Measurements from ENCODE around the gene C5orf46. TPM values are rescaled to one million over a fixed set of nuclear protein-coding genes. Genes with fewer than 3 reads are reported as not detected.
"Not testable (repeated sequence)": the region's sequence is repeated elsewhere in the genome, so short reads cannot be mapped to it uniquely, and the experiment has no call there.

C5orf46 gene
- total RNA-seq, 3 donors from 2014 or later, result not detected

DNA sequence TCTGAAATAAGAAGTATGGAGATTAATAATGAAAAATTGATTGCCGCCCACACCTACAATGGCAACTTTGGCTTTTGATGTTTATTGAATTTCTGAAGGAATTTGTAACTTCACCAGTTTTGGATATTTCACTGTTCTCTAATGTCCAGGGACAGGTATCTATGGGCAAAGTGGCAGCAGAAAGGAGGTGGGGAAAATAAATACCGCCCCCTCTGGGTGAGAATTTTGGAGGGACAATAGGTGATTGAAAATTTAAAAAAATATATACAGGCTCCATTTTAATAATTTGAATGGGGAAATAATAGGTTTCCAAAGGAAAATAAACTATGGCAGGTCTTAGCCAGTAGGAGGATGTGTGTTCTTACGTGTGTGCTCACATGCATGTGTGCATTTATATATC lies 26.6 kb downstream of the C5orf46 start:
- H3K36me3 Mint-ChIP-seq (ENCODE audit: insufficient read depth), result no peaks in the 10 kb centered on the region
- no peaks in the 10 kb centered on the region for H3K4me1 Mint-ChIP-seq (ENCODE audit: low read depth)
- H3K27me3 Mint-ChIP-seq (ENCODE audit: low read depth), result peaks cover 4% of the 10 kb centered on the region
- H3K9me3 Mint-ChIP-seq, result no peaks in the 10 kb centered on the region
- DNase-seq, result no peak
- H3K4me3 Mint-ChIP-seq, result no peak overlapping the region
- ATAC-seq, result no peak

DNA sequence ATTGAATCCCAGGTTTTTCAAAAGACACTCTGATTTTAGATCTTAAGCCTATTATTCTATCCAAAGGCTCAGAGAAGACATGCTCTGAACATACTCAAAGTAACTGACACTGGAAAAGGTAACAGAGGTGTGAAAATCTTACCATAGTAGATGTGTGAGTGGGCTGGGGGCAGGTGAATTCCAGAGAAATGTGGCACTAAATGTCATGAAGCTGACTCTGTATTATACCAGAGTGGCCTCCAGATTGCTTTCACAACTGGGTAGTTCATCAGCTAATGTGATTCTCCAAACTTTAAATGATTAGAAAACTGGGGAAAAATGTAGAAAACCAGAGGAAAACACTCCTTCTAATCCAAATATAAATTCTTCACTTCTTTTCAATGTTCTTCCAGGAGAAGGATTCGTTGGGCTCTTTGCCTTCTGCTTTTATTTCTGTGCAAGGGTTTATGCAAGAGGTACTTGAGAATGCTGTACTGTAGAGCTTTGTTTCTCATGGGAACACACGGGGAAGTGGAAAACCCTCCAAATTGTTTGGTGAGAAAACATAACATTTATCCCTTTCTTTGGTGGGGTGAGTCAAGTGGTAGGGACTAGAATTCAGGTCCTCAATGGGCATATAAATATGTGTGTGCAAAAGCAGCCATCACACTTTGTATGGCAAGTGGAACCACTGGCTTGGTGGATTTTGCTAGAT lies 28.1 kb downstream of the C5orf46 start, which contains the start of gene SCGB3A2:
Gene SCGB3A2 (plus strand): TSS at position 646 of the 694 bp plus-strand sequence. CDS start 93 bp downstream, outside the sequence.
- Mint-ChIP-seq H3K36me3 (ENCODE audit: insufficient read depth) (no peaks in the 10 kb centered on the region), H3K27me3 (ENCODE audit: low read depth) (peaks cover 4% of the 10 kb centered on the region), H3K4me3 (no peak within 1 kb of the TSS), H3K9me3 (no peaks in the 10 kb centered on the region), H3K4me1 (ENCODE audit: low read depth) (no peaks in the 10 kb centered on the region)
- DNase-seq, result no peak
- ATAC-seq, result no peak

DNA sequence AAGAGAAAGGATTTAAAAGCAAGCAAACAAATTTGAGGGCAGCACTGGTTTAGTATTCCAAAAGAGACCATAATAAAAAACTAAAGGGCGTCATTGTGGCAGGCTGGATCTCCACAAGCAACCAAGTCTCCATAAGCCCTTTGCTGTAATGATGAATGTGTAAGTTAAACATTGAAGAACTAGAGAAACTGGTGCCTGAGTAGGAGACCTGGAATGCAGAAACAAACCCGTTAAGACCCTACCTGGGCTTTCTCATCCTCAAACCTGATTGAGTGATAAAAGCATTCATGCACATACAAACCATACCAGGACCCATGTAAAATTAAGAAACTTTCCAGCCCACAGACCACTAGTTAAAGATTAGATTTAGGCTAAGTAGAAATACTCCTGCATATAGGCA lies 29.7 kb downstream of the C5orf46 start:
- Mint-ChIP-seq H3K4me3 (no peak overlapping the region), H3K27me3 (ENCODE audit: low read depth) (peaks cover 4% of the 10 kb centered on the region), H3K9me3 (no peaks in the 10 kb centered on the region), H3K4me1 (ENCODE audit: low read depth) (no peaks in the 10 kb centered on the region), H3K36me3 (ENCODE audit: insufficient read depth) (no peaks in the 10 kb centered on the region)
- ATAC-seq (no peak), DNase-seq (no peak)

DNA sequence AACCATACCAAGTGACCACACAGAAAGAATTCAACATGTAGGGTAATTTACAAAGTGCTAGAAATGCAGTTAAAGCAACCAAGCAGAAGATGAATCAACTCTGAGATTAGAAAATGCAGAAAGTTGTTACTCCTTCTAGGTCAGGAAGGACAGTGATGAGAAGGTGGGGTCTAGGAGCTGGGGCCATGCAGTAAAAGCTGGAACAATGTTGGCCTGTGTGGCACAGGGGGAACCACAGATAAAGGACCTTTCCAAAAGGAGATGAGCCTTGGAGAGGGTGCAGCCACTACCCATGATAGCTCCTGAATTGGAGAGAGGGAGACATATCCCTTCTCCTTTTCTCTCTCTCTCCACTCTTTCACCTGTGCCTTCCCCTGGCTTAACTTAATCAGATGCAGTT lies 30.2 kb downstream of the C5orf46 start:
- H3K27me3 Mint-ChIP-seq (ENCODE audit: low read depth), result peaks cover 4% of the 10 kb centered on the region
- no peak for DNase-seq
- H3K9me3 Mint-ChIP-seq, result no peaks in the 10 kb centered on the region
- no peaks in the 10 kb centered on the region for H3K4me1 Mint-ChIP-seq (ENCODE audit: low read depth)
- no peak for ATAC-seq
- H3K36me3 Mint-ChIP-seq (ENCODE audit: insufficient read depth), result no peaks in the 10 kb centered on the region
- no peak overlapping the region for H3K4me3 Mint-ChIP-seq

DNA sequence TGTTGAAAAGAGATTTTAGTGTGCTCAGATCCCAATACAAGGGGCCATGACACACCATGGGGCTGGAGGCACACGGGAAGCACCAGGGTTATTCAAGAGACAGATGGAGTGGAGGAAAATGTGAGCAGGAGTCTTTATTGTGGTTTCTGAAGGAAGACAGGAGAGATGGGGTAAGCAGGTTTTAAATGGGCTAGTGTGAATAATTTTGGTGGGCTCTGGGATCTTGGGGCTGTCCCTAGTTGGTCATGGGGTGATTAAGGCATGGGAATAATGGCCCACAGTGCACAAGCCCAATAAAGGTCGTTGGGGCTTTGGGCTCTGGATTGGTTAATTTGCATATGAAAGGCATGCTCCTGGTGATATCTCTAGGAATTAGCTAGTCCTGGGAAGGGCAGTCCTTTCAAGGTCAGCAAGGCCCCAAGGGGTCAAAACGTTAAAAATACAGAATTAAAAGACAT lies 31.4 kb downstream of the C5orf46 start:
- Mint-ChIP-seq H3K4me3 (no peak overlapping the region), H3K36me3 (ENCODE audit: insufficient read depth) (no peaks in the 10 kb centered on the region), H3K4me1 (ENCODE audit: low read depth) (no peaks in the 10 kb centered on the region), H3K27me3 (ENCODE audit: low read depth) (peaks cover 4% of the 10 kb centered on the region), H3K9me3 (no peaks in the 10 kb centered on the region)
- DNase-seq (no peak), ATAC-seq (no peak)

DNA sequence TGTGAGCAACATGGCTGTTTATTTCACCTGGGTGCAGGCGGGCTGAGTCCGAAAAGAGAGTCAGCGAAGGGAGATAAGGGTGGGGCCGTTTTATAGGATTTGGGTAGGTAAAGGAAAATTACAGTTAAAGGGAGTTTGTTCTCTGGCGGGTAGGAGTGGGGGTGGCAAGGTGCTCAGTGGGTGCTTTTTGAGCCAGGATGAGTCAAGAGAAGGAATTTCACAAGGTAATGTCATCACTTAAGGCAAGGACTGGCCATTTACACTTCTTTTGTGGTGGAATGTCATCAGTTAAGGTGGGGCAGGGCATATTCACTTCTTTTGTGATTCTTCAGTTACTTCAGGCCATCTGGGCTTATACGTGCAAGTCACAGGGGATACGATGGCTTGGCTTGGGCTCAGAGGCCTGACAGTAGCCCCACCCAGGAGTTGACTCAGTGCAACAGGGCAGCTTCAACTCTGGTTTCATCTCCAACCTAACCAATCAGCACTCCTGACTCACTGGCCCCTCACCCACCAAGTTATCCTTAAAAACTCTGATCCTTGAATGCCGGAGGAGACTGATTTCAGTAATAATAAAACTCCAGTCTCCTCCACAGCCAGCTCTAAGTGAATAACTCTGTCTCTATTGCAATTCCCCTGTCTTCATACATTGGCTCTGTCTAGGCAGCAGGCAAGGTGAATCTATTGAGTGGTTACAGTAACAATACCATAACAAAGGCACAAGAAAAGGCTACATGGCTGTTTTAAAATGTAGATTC lies 32.0 kb downstream of the C5orf46 start:
- not testable (repeated sequence) for H3K27me3 Mint-ChIP-seq (ENCODE audit: low read depth); ATAC-seq; H3K9me3 Mint-ChIP-seq; H3K4me3 Mint-ChIP-seq; DNase-seq; H3K4me1 Mint-ChIP-seq (ENCODE audit: low read depth); H3K36me3 Mint-ChIP-seq (ENCODE audit: insufficient read depth)

DNA sequence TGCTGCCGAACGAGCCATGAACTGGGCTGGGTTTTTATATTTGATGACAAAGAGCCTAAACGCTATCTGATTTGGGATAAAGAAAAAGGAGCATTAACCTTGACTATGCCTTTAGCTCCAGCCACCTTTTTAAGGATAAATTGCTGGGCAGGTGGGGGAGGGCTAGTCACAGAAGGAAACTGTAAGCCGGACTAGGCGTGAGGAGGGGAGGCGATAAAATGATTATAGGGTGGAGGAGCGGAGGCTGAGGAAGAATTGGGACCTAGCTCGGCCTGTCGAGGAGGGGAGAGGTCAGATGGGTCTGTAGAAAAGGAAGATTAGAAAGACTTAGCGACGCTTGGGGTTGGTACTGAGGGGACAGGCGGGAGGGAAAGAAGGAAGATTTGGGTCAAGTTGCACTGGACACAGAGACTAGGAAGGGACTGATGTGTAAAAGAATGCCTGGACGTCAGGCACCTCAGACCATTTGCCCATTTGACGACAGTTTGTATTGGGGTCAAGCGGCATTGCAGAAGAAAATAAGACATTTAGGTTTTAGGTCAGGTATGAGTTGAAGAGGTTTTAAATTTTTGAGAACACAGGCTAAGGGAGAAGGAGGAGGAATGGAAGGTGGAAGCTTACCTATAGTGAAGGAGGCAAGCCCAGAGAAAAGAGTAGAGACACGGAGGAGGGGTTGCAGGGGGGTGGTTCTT lies 33.4 kb downstream of the C5orf46 start:
- H3K4me1 Mint-ChIP-seq (ENCODE audit: low read depth); ATAC-seq; H3K4me3 Mint-ChIP-seq; H3K27me3 Mint-ChIP-seq (ENCODE audit: low read depth); DNase-seq; H3K36me3 Mint-ChIP-seq (ENCODE audit: insufficient read depth); H3K9me3 Mint-ChIP-seq: not testable (repeated sequence)

DNA sequence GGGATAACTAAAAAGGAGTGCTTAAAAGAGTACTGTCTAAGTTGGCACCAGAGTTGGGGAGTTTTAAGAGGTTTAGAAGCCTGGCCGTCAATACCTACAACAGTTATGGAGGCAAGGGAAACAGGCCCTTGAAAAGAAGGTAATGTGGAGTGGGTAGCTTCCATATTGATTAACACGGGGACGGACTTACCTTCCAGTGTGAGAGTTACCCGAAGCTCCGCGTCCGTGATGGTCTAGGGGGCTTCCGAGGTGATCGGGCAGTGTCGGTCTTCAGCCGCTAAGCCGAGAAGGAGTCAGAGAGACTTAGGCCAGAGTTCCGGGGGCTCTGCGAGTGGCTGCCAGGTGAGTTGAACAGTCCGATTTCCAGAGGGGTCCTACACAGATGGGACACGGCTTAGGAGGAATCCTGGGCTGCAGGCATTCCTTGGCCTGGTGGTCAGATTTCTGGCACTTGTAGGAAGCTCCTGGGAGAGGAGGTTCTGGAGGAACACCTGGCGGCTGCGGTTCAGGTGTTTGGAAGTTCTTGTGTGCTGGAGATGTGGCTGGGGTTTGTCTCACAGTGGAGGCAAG lies 34.3 kb downstream of the C5orf46 start:
- H3K9me3 Mint-ChIP-seq; H3K27me3 Mint-ChIP-seq (ENCODE audit: low read depth); H3K4me3 Mint-ChIP-seq; H3K4me1 Mint-ChIP-seq (ENCODE audit: low read depth); ATAC-seq; H3K36me3 Mint-ChIP-seq (ENCODE audit: insufficient read depth); DNase-seq: not testable (repeated sequence)

DNA sequence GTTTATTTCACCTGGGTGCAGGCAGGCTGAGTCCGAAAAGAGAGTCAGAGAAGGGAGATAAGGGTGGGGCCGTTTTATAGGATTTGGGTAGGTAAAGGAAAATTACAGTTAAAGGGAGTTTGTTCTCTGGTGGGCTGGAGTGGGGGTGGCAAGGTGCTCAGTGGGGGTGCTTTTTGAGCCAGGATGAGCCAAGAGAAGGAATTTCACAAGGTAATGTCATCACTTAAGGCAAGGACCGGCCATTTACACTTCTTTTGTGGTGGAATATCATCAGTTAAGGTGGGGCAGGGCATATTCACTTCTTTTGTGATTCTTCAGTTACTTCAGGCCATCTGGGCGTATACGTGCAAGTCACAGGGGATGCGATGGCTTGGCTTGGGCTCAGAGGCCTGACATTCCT lies 36.4 kb downstream of the C5orf46 start:
- not testable (repeated sequence) for H3K4me1 Mint-ChIP-seq (ENCODE audit: low read depth); DNase-seq; H3K36me3 Mint-ChIP-seq (ENCODE audit: insufficient read depth); ATAC-seq; H3K27me3 Mint-ChIP-seq (ENCODE audit: low read depth); H3K4me3 Mint-ChIP-seq; H3K9me3 Mint-ChIP-seq

DNA sequence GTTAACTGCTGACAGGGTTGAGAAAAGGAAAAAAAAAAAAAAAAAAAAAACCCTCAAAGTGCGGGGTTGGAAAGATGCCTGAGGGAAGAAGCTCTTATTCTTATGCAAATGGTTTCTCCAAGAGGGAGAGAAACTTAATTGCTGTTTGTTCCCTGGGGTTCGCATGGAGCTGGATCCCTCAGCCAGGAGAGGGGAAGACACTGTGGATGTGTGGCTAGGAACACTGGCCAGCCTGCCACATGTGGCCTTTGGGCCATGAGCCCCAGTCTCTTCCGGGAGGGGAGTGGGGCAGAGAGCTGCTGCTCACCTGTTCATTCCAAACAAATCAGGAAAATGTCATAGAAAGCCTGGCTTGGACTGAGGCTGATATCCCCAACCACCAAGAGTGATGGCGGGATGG lies 37.2 kb downstream of the C5orf46 start:
- H3K36me3 Mint-ChIP-seq (ENCODE audit: insufficient read depth), result no peaks in the 10 kb centered on the region
- DNase-seq (no peak), ATAC-seq (no peak)
- no peaks in the 10 kb centered on the region for H3K9me3 Mint-ChIP-seq
- H3K4me1 Mint-ChIP-seq (ENCODE audit: low read depth), result no peaks in the 10 kb centered on the region
- no peak overlapping the region for H3K4me3 Mint-ChIP-seq
- H3K27me3 Mint-ChIP-seq (ENCODE audit: low read depth), result no peaks in the 10 kb centered on the region

DNA sequence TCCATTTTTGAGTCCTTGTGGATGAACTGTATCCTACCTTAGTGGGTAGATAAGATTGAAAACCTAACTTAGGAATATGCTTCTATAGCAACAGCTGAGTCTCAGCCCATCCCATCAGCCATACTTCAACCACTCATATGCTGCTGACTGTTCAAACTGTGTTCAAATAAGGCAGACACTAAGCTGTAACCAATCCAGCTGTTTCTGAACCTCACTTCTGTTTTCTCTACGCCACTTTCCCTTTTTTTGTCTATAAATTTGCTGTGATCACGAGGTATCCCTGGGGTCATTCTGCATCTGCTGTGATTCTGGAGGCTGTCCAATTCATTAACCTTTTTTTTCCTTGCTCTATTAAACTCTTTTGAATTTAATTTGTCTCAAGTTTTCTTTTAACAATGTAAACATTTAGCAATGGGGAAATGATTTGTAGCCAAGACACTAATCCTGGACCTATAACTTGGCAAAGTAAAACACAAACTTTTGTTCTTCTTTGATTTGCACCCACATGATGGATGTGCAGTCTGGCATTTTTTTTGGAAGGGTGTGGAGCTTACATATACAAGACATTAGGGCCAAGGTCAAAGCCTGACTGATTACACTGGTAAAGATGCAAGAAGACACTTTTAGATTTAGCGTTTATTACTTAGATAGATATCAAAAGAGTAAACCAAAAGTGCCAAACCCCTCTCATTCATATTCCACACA lies 42.7 kb downstream of the C5orf46 start:
- no peaks in the 10 kb centered on the region for H3K36me3 Mint-ChIP-seq (ENCODE audit: insufficient read depth)
- no peaks in the 10 kb centered on the region for H3K4me1 Mint-ChIP-seq (ENCODE audit: low read depth)
- no peak for DNase-seq
- no peak overlapping the region for H3K4me3 Mint-ChIP-seq
- no peaks in the 10 kb centered on the region for H3K9me3 Mint-ChIP-seq
- ATAC-seq, result no peak
- H3K27me3 Mint-ChIP-seq (ENCODE audit: low read depth), result peaks cover 5% of the 10 kb centered on the region

DNA sequence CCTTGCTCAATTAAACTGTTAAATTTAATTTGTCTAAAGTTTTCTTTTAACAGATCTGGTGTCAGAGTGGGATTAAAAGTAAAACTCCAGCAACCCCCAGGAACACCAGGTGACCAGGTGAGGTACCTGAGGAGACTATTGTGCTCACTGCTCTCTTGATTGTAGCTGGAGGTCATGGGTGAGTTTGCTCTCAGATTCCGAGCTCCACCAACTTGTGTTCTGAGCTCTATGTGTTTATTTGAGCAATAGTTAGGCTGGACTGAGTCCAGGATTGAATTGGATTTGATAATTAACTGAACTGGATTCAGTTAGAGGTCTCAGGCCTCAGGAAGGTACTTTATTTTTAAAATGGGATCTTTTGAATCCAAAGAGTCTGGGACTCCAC lies 45.7 kb downstream of the C5orf46 start:
- DNase-seq (no peak), ATAC-seq (no peak)
- peaks cover 3% of the 10 kb centered on the region for H3K4me1 Mint-ChIP-seq (ENCODE audit: low read depth)

DNA sequence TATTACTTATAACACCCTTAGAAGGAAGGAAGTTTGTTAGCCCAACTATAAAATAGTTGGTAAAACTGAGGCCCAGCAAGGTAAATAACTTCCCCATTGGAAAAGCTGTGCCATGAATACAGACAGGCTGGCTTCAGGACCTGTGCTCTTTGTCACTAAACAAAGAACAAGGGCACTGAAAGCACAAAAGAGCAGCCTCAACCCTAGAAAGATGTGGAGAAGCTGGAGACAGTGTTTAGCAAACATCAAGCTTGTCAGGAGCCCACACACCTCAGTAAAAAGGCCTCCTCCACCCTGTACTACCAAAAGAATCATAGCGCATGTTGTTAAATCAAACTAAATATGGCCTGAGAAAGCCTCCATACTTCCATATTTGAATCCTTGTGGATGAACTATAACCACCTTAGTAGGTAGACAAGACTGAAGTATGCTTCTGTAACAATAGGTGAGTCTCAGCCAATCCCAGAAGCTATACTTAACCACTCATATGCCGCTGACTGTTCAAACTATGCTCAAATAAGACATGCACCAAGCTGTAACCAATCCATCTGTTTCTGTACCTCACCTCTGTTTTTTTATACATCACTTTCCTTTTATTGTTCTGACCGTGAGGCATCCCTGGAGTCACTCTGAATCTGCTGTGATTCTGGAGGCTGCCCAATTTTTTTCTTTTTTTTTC lies 46.2 kb downstream of the C5orf46 start:
- H3K4me3 Mint-ChIP-seq, result no peak overlapping the region
- DNase-seq, result no peak
- H3K27me3 Mint-ChIP-seq (ENCODE audit: low read depth), result peaks cover 8% of the 10 kb centered on the region
- H3K4me1 Mint-ChIP-seq (ENCODE audit: low read depth), result peaks cover 3% of the 10 kb centered on the region
- H3K9me3 Mint-ChIP-seq, result no peaks in the 10 kb centered on the region
- no peak for ATAC-seq
- no peaks in the 10 kb centered on the region for H3K36me3 Mint-ChIP-seq (ENCODE audit: insufficient read depth)

More for the DNA sequence above, 45.7 kb downstream of the C5orf46 start:
- Mint-ChIP-seq H3K36me3 (ENCODE audit: insufficient read depth) (no peaks in the 10 kb centered on the region), H3K4me3 (no peak overlapping the region), H3K27me3 (ENCODE audit: low read depth) (peaks cover 6% of the 10 kb centered on the region), H3K9me3 (no peaks in the 10 kb centered on the region)

Measured in activated T-cell treated with anti-CD3 and anti-CD28 coated beads, Interleukin-2, amount 50 U/mL, for 4 hours (primary cell).